Measurements from ENCODE around the gene BARX2. TPM values are rescaled to one million over a fixed set of nuclear protein-coding genes. Genes with fewer than 3 reads are reported as not detected.

The BARX2 gene
- total and polyA plus RNA-seq, 2 of the 4 experiments (the other 2 are of a cell fraction): not detected

GRCh38 chr11:129455756-129456655, 80.4 kb downstream of the BARX2 start:
- POLR2A ChIA-PET (ENCODE audit: unreplicated experiment): no interaction called here
- Histone ChIP-seq H2BK5ac (ENCODE audit: low read depth, low read length, poor library complexity, severe bottlenecking) (no peak overlapping the region), H4K20me1 (ENCODE audit: insufficient read depth, low read length) (no peaks in the 10 kb centered on the region), H3K9me3 (ENCODE audit: control insufficient read depth, insufficient read depth, low read length) (peaks cover 21% of the 10 kb centered on the region), H2AFZ (replicated peaks; ENCODE audit: low read length, poor library complexity) (no peak overlapping the region), H3K4me2 (ENCODE audit: low read depth, low read length) (no peak overlapping the region), H3K79me1 (ENCODE audit: low read depth in 1 of 2, low read length in 2 of 2) (no peaks in the 10 kb centered on the region), H3K36me3 (ENCODE audit: control insufficient read depth, insufficient read depth, low read length) (no peaks in the 10 kb centered on the region), H4K91ac (ENCODE audit: insufficient read depth, low read depth, low read length) (no peak overlapping the region), H3K27me3 (ENCODE audit: control insufficient read depth, insufficient read depth, low read length) (no peaks in the 10 kb centered on the region), H4K8ac (ENCODE audit: low read depth in 2 of 2, low read length in 2 of 2) (no peak overlapping the region), H3K27ac (ENCODE audit: insufficient read depth, low read length) (no peak overlapping the region), H2BK15ac (ENCODE audit: low read depth, low read length) (no peak overlapping the region), H3K56ac (ENCODE audit: extremely low read depth, insufficient read depth, low read length) (no peak overlapping the region), H3K14ac (replicated peaks; ENCODE audit: low read depth, low read length) (no peak overlapping the region), H4K5ac (ENCODE audit: low read depth, low read length) (no peak overlapping the region), H3K4me3 (ENCODE audit: insufficient read depth, low read depth, low read length) (no peak overlapping the region), H2AK9ac (replicated peaks; ENCODE audit: low read depth, low read length, poor library complexity) (no peak overlapping the region), H2BK20ac (ENCODE audit: low read depth, low read length) (no peak overlapping the region), H3K18ac (ENCODE audit: low read depth, low read length) (no peak overlapping the region), H2BK120ac (ENCODE audit: low read depth, low read length) (no peak overlapping the region), H2AK5ac (ENCODE audit: low read depth, low read length) (no peak overlapping the region), H3K9me1 (ENCODE audit: insufficient read depth, low read length) (no peaks in the 10 kb centered on the region), H3K4ac (ENCODE audit: low read depth, low read length) (no peak overlapping the region), H3K4me1 (ENCODE audit: control insufficient read depth, insufficient read depth, low read length) (no peaks in the 10 kb centered on the region), H3K9ac (ENCODE audit: low read depth, low read length) (no peak overlapping the region), H3K23ac (ENCODE audit: low read depth, low read length) (no peak overlapping the region)
- ATAC-seq (ENCODE audit: low read depth) (no peak), DNase-seq (no peak)
- 54% methylated on average over 7 of the region's 17 CpGs; no CpG with 5 or more reads in 1 of the 2 experiments for WGBS, 2 experiments (ENCODE audit: extremely low coverage in 2 of 2, insufficient read length in 1 of 2)
- dilution Hi-C loops (cut with HindIII; ENCODE audit: low sequenced_read_pairs, unreplicated experiment) (no loop called here), in situ Hi-C loops (cut with MboI; ENCODE audit: low sequenced_read_pairs) (no loop called here), intact Hi-C loops (cut with micrococcal nuclease) (no loop called here)
- TF ChIP-seq CEBPB (IDR thresholded peaks at IDR 0.05; ENCODE audit: low read depth, low read length): peak; percentile 76
- no peak for TF ChIP-seq MAFK (IDR thresholded peaks at IDR 0.05; ENCODE audit: low read depth, low read length)
- CTCF ChIA-PET: no interaction called here
- no TSS peak for BruUV-seq (replicated peaks)

Data from IMR-90 (cell line).